Stimulated activated CD4-positive, alpha-beta T cell treated with anti-CD3 and anti-CD28 coated beads, Interleukin-15, amount 100 ng/mL, for 48 hours (primary cell): Measurements from ENCODE around the gene HYDIN.

Source experiments
- DNase-seq, 2 donors: peaks; one replicate each; pipeline ENCODE4 v3.0.0-alpha.2; 2020; ENCODE audit warnings: low read depth in 2 of 2

HYDIN gene

GRCh38 chr16:70789595-70790447 lies 440.7 kb downstream of the HYDIN start:
- DNase-seq: no peak

- DNase-seq: no peak
Measured at GRCh38 chr16:70788668-70789594, 441.6 kb downstream of the HYDIN start.

GRCh38 chr16:70786020-70786755 lies 444.3 kb downstream of the HYDIN start:
- DNase-seq: no peak

GRCh38 chr16:70784692-70785555 lies 445.6 kb downstream of the HYDIN start:
- DNase-seq: no peak

GRCh38 chr16:70782237-70782636 lies 448.3 kb downstream of the HYDIN start:
- DNase-seq: no peak

- DNase-seq: no peak
Measured at GRCh38 chr16:70781800-70782199, 448.7 kb downstream of the HYDIN start.

- no peak for DNase-seq
Measured at GRCh38 chr16:70780546-70780945, 450.0 kb downstream of the HYDIN start.

- DNase-seq: no peak
Measured at GRCh38 chr16:70779361-70779760, 451.2 kb downstream of the HYDIN start.

- no peak for DNase-seq
Measured at GRCh38 chr16:70778901-70779309, 451.6 kb downstream of the HYDIN start.

- no peak for DNase-seq
Measured at GRCh38 chr16:70777973-70778406, 452.5 kb downstream of the HYDIN start.

GRCh38 chr16:70777496-70777895 lies 453.0 kb downstream of the HYDIN start:
- no peak for DNase-seq

GRCh38 chr16:70775399-70775798 lies 455.1 kb downstream of the HYDIN start:
- DNase-seq: no peak

GRCh38 chr16:70774261-70774660 lies 456.3 kb downstream of the HYDIN start:
- no peak for DNase-seq

- no peak for DNase-seq
Measured at GRCh38 chr16:70772493-70772892, 458.0 kb downstream of the HYDIN start.

GRCh38 chr16:70770626-70771552 lies 459.6 kb downstream of the HYDIN start:
- peak; percentile 25 to 49 for DNase-seq

- DNase-seq: no peak
Measured at GRCh38 chr16:70770291-70770625, 460.3 kb downstream of the HYDIN start.

- DNase-seq: no peak
Measured at GRCh38 chr16:70769761-70770160, 460.8 kb downstream of the HYDIN start.

GRCh38 chr16:70769131-70769530 lies 461.4 kb downstream of the HYDIN start:
- DNase-seq: no peak

GRCh38 chr16:70768203-70768580 lies 462.3 kb downstream of the HYDIN start:
- no peak for DNase-seq
